NCI-H2171 treated with DMSO at 0.1 percent for 48 hours (cell line): ENCODE results near the gene KIF11.
A peak's percentile ranks its signal among the peaks of the same experiment; 100 is the strongest.
"Not testable (repeated sequence)": the region's sequence is repeated elsewhere in the genome, so short reads cannot be mapped to it uniquely, and the experiment has no call there.

Experiments used
- DNase-seq: peaks from one replicate; lab custom pipeline; 2025; lab: John Stamatoyannopoulos, UW

The KIF11 gene

GRCh38 chr10:92592761-92593618 lies at the start of gene KIF11:
KIF11 (plus strand) TSS chr10:92593130; CDS start chr10:92593376, 246 bp downstream.
- peak; percentile 88 for DNase-seq

- DNase-seq = no peak
These were observed 48.6 kb upstream of the KIF11 start for GRCh38 chr10:92544296-92544695.

- no peak for DNase-seq
These were observed 47.4 kb upstream of the KIF11 start for GRCh38 chr10:92545556-92545955.

- DNase-seq = no peak
These were observed 45.3 kb upstream of the KIF11 start for GRCh38 chr10:92547676-92548075.

DNA sequence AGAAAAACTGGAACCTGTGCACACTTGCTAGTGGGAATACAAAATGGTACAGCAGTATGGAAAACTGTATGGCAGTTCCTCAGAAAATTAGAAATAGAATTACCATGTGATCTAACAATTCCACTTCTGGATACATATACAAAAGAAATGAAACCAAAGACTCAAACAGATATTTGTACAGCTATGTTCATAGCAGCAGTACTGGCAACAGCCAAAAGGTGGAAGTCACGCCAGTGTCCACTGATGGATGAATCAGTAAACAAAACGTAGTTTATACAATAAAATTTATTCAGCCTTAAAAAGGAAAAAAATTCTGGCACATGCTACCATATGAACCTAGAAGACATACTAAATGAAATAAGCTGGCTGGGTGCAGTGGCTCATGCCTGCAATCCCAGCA lies 42.0 kb upstream of the KIF11 start:
- no peak for DNase-seq

GRCh38 chr10:92552310-92552709 lies 40.6 kb upstream of the KIF11 start:
- DNase-seq = no peak

GRCh38 chr10:92553959-92554358 lies 39.0 kb upstream of the KIF11 start:
- DNase-seq = no peak

- no peak for DNase-seq
These were observed 33.9 kb upstream of the KIF11 start for GRCh38 chr10:92559046-92559445.

GRCh38 chr10:92562424-92562823 lies 30.5 kb upstream of the KIF11 start:
- no peak for DNase-seq

DNA sequence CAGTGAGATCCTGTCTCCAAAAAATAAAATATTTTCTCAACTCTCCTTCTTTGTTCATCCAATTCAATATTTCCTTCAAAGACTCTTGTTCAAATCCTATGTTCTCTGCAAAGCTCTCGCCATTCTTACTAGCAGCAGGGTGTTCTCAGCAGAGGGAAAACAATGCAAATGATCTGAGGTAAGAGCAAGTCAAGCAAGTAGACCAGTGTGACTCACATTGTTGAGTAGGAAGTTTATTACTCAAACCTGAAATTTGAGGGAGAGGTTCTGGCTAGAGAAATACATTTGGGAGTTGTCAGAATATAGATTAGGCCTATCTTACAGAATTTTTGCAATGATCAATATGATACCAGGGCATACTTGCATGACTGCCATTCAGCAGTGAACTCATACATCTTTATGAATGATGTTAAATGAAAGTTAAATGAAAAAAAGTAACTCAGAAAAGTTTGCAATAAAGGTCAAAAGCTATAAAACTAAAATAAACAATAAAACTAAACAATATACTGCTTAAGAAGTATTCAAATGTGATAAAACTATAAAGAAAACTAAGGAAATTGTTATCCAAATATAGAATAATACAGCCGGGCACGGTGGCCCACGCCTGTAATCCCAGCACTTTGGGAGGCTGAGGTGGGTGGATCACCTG lies 24.9 kb upstream of the KIF11 start:
- DNase-seq = no peak

DNA sequence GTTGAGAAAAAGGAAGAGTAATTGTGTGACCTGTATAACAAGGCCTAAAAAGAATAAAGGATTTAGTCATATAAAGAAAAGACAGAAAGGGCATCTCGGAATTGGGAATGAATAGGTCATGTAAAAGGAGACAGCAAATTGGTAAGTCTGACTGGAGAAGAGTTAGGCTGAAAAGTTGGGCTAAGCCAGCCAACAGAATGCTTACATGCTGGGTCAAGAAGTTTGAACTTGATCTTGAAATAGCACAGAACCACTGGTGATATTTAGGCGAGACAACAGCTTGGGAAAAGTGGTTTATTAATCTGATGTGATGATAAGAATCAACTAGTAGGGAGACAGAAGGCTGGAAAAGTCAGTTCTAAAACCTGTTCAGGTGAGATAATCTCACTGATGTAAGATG lies 23.9 kb upstream of the KIF11 start:
- DNase-seq = no peak

- not testable (repeated sequence) for DNase-seq
These were observed 23.3 kb upstream of the KIF11 start for GRCh38 chr10:92569663-92570062.

- no peak for DNase-seq
These were observed 21.3 kb upstream of the KIF11 start for GRCh38 chr10:92571649-92572048.

DNA sequence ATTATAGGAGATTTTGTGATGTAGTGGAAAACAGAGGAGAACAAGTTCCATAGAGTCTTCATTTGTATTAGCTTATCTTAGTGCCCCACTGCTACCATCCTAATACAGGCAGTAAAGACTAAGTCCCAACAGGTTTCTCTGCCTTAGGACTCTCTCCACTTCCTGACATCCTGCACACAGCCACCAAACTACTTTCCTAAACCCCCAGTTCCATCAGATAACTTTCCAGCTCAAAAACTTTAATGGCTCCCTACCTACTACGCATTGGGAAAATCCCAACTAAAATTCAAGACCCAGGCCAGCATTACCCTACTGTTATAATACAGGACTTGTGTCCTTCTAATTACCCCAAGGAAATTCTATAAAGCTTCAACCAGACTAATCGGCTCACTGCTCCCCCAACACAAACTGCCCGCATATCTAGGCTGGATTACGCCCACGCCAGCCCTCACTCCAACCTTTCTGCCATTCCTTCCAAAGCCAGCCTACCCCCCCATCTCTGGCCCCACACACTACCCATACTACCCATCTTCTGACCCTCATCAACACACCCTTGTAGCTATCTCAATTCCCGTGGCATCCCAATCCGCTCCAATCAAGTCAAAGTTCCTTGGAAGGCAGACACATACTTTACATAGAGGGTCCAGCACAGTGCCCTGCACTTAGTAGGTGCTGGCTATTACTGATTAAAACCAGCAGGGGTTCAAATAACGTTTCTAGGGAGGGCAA lies 20.4 kb upstream of the KIF11 start:
- DNase-seq = no peak

DNA sequence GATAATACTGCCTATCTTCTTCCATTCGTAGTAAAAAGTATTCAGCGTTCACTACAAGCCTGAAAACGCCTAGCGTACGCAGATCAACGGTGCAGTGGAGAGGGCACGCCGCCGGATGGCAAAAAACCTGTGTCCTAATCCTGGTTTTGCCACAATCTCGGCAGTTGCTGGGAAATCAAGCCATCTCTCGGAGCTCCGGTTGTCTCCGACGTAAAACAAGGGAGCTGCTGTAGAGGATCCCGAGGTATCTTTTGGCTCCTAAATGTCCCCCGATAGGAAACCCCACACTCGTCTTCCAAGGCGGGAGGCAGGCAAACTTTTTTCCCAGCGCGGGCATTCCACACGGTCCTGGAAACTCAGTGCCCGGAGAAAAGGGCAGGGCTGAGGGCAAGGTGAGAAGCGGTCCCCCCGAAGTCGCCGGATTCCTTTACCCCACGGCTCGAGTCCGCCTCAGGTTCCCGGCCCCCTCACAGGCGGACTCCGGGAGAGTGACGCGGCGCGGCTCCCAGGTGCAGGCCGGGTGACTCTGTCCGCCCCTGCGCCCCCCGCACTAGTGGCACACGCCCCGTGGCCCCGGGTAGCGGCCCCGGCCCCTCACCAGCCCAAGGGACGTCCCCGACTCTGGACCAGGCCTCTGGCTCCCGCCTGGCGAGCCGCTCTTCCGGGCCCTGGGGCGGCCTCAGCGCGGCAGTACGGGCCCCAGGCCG lies 19.7 kb upstream of the KIF11 start:
- peak; percentile 3 for DNase-seq

DNA sequence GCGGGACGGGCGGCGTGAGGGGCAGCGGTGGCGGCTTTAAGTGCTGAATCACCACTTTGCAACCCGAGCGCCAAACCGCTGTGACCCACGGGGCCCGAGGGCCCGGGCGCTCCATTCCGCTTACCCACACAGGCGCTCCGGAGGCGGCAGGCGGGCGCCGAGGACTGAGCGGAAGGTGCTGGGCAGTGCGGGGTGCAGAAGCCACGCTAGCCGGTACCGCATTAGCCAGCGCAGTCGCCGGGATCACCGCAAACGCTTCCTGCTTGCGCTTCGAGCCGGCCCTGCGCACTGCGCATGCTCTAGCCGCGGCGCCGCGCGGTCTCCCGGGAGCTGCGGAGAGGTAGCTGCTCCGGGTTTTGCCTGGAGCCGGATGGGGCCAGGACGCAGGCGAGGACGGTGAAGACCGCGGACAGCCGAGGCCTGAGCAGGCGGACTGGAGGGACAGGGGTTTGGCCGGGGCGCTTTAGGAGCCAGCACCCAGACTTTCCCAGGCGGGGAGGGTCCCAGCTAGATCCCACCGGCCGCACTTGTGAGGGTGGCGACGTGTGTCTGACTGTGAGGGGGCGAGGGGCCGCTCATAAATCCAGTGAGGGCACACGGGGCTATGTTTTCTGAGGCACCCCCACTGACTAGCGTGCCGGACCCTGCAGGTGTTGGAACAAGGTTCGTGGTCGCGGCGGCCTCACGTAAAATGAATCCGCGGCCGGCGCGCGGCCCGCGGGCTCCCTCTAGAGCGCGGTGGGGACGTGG lies 19.0 kb upstream of the KIF11 start, which contains the start of gene IDE:
TSS of gene IDE (minus strand) at position 296 of the 750 bp plus-strand sequence. CDS start at position 222, 74 bp downstream.
- peak; percentile 61 for DNase-seq

DNA sequence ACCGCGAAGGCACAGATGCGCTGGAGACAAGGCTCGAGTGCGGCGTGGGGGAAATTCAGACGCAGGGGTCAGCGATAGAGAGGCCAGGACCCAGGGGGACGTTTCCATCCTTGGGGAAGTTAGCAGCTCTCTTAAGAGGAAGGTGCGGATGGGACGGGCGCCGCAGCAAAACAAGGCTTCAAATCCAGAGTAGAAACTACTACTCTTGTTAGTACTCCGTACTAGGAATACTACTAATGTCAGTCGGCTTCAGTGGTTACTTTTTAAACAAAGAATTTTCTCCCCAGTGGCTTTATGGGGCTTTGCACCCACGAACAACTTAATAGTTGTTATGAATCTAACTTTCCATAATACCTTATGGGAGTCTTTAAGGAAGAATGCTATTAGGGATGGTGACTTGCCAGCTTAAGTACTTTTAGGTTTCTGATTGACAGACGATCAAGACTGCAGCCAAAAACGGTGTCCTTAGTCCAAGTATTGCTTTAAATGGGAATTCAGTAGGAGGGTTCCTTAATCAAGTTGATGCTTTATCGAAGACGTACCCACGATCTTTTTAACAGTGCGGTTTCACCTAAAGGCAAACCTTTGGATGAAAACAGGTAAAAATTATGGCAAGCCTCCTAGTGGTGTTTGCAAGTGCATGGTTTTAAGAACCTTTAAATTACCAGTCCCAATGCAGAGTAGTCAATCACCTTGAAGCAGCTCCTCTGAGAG lies 18.2 kb upstream of the KIF11 start:
- DNase-seq = peak; percentile 55

DNA sequence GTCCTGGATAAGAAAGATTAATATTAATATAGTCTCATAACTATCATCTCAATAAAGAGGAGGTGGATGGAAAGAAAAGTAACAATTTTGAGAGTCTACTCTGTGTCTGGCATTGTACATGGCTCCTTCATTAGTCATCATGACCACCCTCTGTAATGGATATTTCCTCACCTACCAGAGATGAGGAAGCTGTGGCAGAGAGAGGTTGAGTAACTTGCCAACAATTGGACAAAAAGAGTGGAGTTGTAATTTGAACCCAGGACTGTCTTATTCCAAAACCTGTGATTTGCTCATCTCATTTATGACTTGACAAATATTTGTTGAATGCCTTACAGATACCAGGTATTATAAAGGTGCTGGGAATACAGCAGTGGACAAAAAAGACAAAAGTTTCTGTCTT lies 17.0 kb upstream of the KIF11 start:
- no peak for DNase-seq

DNA sequence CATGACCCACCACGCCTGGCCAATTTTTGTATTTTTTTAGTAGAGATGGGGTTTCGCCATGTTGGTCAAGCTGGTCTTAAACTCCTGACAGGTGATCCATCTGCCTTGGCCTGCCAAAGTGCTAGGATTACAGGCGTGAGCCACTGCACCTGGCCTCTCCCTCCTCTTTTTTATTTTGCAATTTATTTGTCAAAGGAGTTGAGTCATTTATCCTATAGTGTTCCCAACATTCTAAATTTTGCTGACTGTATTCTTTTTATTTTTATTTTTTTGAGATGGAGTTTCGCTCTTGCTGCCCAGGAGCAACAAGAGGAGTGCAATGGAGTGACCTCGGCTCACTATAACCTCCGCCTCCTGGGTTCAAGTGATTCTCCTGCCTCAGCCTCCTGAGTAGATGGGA lies 10.6 kb upstream of the KIF11 start:
- not testable (repeated sequence) for DNase-seq
